Measurements from ENCODE around the gene SOHLH2.

GRCh38 chr13:36158611-36159010, 55.7 kb downstream of the SOHLH2 start:
- no peak for TF ChIP-seq POLR2A (IDR thresholded peaks at IDR 0.05; ENCODE audit: low read length)
- no peak for TF ChIP-seq GATA1 (IDR thresholded peaks at IDR 0.05; ENCODE audit: low read depth, low read length)
